Fibroblast of lung (primary cell): ENCODE measurements around the gene ARHGEF26.

Source experiments
- CTCF ChIP-seq, 2 donors: IDR thresholded peaks in 1 of 2; conservative IDR thresholded peaks in 1 of 2; 1 replicate in 1 of 2; 2 replicates in 1 of 2; pipeline ENCODE4 v1.5.1; 2011 to 2012; ENCODE audit warnings: low read length in 2 of 2, control low read depth in 1 of 2, inconsistent platforms in 1 of 2, low read depth in 1 of 2, mild to moderate bottlenecking in 1 of 2
- EZH2 ChIP-seq: IDR thresholded peaks from 2 replicates; pipeline ENCODE4 v1.5.1; 2012; ENCODE audit warnings: low read length, control low read depth, mild to moderate bottlenecking; ENCODE audit errors: missing control alignments

DNA sequence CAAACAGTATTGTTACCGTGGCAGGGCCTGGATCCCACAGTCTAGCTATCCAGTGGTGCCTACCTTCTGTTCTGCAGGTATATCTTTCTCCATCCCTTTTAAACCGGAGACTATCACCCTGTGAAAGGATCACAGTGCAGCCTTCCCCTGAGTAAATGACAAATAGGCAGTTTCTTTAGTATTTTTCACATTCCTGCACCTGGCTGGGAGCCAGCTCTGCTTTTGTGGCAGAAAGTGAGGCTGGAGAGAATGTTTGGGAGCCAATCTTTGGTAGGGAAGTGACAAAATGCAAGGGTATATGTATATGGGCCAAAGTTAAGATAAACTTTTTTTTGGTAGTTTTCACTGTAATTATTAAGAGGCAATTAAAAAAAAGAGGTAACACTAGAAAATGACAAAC, 54.8 kb downstream of the ARHGEF26 start:
- TF ChIP-seq CTCF (conservative IDR thresholded peaks at IDR 0.05 in 1 of 2, IDR thresholded peaks at IDR 0.05 in 1 of 2; ENCODE audit: low read depth in 1 of 2, low read length in 2 of 2): no peak
- no peak for TF ChIP-seq EZH2
